Heart left ventricle (tissue), 16 donors: ENCODE results near the gene GUF1. TPM values are rescaled to one million over a fixed set of nuclear protein-coding genes. Genes with fewer than 3 reads are reported as not detected.

Experiments
- ATAC-seq, 4 donors: fragments of 200-7000 bp; cut with Tn5 transposase; one replicate each; pipeline ENCODE4 v1.9.1; 2020 to 2022; ENCODE audit warnings: moderate library complexity in 4 of 4, mild to moderate bottlenecking in 3 of 4, moderate number of reproducible peaks in 1 of 4
- DNase-seq, 5 donors: peaks; one replicate each; pipeline ENCODE4 v3.0.0-alpha.2; 2020
- H3K27ac ChIP-seq, 12 donors: fragments of 200-600 bp; sonication (generic) in 4 of 12; one replicate each; pipeline versions ENCODE4 v1.5.0 to v1.8.0; 2016 to 2022; ENCODE audit warnings: mild to moderate bottlenecking in 2 of 12
- H3K27me3 ChIP-seq, 9 donors: fragments of 200-600 bp; sonication (generic) in 2 of 9; one replicate each; pipeline versions ENCODE4 v1.5.1 to v1.8.0; 2016 to 2022; ENCODE audit warnings: mild to moderate bottlenecking in 3 of 9
- H3K36me3 ChIP-seq, 9 donors: fragments of 200-600 bp; sonication (generic) in 2 of 9; one replicate each; pipeline versions ENCODE4 v1.5.0 to v1.8.0; 2018 to 2022; ENCODE audit warnings: mild to moderate bottlenecking in 2 of 9
- H3K4me1 ChIP-seq, 12 donors: fragments of 200-600 bp; sonication (generic) in 4 of 12; one replicate each; pipeline versions ENCODE4 v1.5.0 to v1.8.0; 2016 to 2022; ENCODE audit warnings: mild to moderate bottlenecking in 3 of 12
- H3K4me3 ChIP-seq, 12 donors: fragments of 200-600 bp; sonication (generic) in 4 of 12; one replicate each; pipeline versions ENCODE4 v1.5.0 to v1.8.0; 2017 to 2022; ENCODE audit warnings: mild to moderate bottlenecking in 9 of 12, moderate library complexity in 4 of 12
- H3K9me3 ChIP-seq, 12 donors: fragments of 200-600 bp; sonication (generic) in 4 of 12; one replicate each; pipeline versions ENCODE4 v1.5.0 to v1.8.0; 2016 to 2022; ENCODE audit warnings: mild to moderate bottlenecking in 1 of 12
- POLR2A ChIP-seq, 2 donors: fragments of 450-650 bp; IDR thresholded peaks; one replicate each; pipeline ENCODE4 v1.6.1; 2017; ENCODE audit warnings: antibody characterized with exemption in 2 of 2, mild to moderate bottlenecking in 2 of 2, moderate library complexity in 2 of 2
- WGBS, 4 donors: extraction: QIAGEN DNeasy Blood & Tissue Kit in 2 of 4; methylation state at CpG; one replicate each; pipeline versions ENCODE4 v1.1.5 to v1.1.7; 2013 to 2018; 5-methylcytosine and 5-hydroxymethylcytosine counted together
- intact Hi-C, 10 donors: fragments of 100-400 bp; cut with DNase I; formaldehyde crosslinking; loops; one replicate each; pipeline versions ENCODE4 v1.11.1 to v1.14.2; 2022
- polyA plus RNA-seq, 2 donors: library from polyadenylated mRNA; stranded (reverse); fragments of 200-250 nt; gene quantifications; one replicate each; pipeline ENCODE4 v1.2.3, GENCODE V29; 2013
- total RNA-seq, 9 donors: library from RNA; depleted of rRNA in 2 of 9; stranded (reverse); fragments of >200 nt in 2 of 9; fragmentation: NEBNext Ultra II Directional in 3 of 9; extraction: Animal tissue kit (Norgen Biotek cat#: 25700) in 3 of 9; gene quantifications; one replicate each; pipeline versions ENCODE4 v1.1.0 to v1.2.4, GENCODE V29; 2016 to 2023
- TF ChIP-seq, protein P1 (sequence below), 12 donors: fragments of 200-600 bp; sonication (generic) in 4 of 12; IDR thresholded peaks; one replicate each; pipeline versions ENCODE4 v1.5.0 to v1.8.0; 2018 to 2022; ENCODE audit warnings: antibody characterized with exemption in 12 of 12, mild to moderate bottlenecking in 5 of 12
- donor health status: ischemic (EF 13 %, LVEDD 7.1; RV severe dilation, severe dysfunction).
- donor health status: healthy with polysubstance abuse.
- donor health status: DM: no; HTN: yes; CAD: no.
- donor health status: DM: no; HTN: no; CAD: no.
- donor health status: ischemic (EF 25% LVEDD 6.9; RV normal size, moderate dysfunction).
- donor health status: ischemic (EF 25% LVEDD 5.7; RV mildly dilated, moderate dysfunction).
- donor health status: healthy.
- donor health status: DM: yes; HTN: yes; CAD: no.
- donor health status: ischemic (EF 35%, LVEDD 5.7; RV mildly dilated, moderate dysfunction).
- donor health status: nonischemic (EF 11% LVEDD 7.7; RV severe dilation, severe dysfunction).
- donor health status: DM: yes; HTN: yes; CAD: no.
- donor health status: PGD.
- donor health status: ischemic (EF 29% LVEDD 5.4; RV normal size, mild dysfunction).
- donor health status: nonischemic (EF 23%, LVEDD 6.1; RV moderate dilation, normal function).

GUF1 gene
- total and polyA plus RNA-seq, 11 donors, result 13.9 to 25.9 (median 19.5) TPM

DNA sequence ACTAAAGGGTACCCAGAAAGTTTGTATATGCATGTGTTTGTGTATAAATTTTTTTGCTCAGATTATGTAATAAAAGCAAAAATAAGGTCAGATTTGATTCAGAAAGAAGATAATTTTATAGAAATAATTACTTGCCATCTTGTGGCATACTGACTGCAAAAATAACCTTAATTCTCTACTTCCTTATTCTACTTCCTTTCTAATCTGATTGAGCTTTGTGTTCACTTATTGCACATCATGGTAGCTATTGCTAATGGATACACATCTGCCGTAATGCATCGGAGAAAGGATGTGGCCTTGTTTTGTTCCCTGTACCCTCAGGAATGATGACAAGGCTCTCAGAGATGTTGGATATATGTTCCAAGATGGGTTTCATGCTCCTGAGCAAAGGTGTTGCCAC lies 58.7 kb downstream of the GUF1 start:
- DNase-seq, result no peak
- 73 to 91% (median 80%) methylated on average over 2 of the region's 2 CpGs for WGBS, 4 donors
- TF ChIP-seq, protein P1, sequence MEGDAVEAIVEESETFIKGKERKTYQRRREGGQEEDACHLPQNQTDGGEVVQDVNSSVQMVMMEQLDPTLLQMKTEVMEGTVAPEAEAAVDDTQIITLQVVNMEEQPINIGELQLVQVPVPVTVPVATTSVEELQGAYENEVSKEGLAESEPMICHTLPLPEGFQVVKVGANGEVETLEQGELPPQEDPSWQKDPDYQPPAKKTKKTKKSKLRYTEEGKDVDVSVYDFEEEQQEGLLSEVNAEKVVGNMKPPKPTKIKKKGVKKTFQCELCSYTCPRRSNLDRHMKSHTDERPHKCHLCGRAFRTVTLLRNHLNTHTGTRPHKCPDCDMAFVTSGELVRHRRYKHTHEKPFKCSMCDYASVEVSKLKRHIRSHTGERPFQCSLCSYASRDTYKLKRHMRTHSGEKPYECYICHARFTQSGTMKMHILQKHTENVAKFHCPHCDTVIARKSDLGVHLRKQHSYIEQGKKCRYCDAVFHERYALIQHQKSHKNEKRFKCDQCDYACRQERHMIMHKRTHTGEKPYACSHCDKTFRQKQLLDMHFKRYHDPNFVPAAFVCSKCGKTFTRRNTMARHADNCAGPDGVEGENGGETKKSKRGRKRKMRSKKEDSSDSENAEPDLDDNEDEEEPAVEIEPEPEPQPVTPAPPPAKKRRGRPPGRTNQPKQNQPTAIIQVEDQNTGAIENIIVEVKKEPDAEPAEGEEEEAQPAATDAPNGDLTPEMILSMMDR (IDR thresholded peaks at IDR 0.05), result no peak
- no peak for TF ChIP-seq POLR2A (IDR thresholded peaks at IDR 0.05)
- no peaks in the 10 kb centered on the region for H3K27me3 ChIP-seq
- no peaks in the 10 kb centered on the region for H3K36me3 ChIP-seq
- H3K4me1 ChIP-seq, result no peaks in the 10 kb centered on the region
- intact Hi-C loops, result no loop called here
- ATAC-seq, result no peak
- no peaks in the 10 kb centered on the region for H3K9me3 ChIP-seq
- H3K27ac ChIP-seq, result no peak overlapping the region
- H3K4me3 ChIP-seq, result no peak overlapping the region

DNA sequence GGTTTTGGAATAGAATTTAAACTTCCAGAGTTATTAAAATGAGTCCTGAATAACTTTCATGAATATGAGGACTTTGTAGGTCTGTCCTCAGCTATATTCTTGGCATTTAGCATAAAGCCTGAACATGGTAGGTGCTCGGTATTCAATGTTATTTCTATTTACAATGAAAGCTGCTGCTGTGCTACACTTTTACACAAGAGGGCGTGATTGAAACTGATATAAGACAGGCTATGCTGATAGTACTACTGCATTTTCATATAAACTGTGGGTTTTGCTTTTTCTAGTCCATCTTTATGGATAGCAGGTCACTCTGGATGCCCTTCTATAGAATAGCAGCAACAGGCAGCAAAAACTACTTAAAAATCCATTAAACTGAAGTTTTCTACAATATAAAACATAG lies 60.4 kb downstream of the GUF1 start:
- Histone ChIP-seq H3K4me1 (no peaks in the 10 kb centered on the region), H3K36me3 (no peaks in the 10 kb centered on the region), H3K4me3 (no peak overlapping the region), H3K9me3 (no peaks in the 10 kb centered on the region), H3K27ac (no peak overlapping the region), H3K27me3 (no peaks in the 10 kb centered on the region)
- DNase-seq, result no peak
- no peak for ATAC-seq
- TF ChIP-seq, protein P1 (IDR thresholded peaks at IDR 0.05), result peak in 2 of 12 donors; percentile 17 to 57
- TF ChIP-seq POLR2A (IDR thresholded peaks at IDR 0.05), result no peak
- WGBS, 4 donors, result 17 to 64% (median 47%) methylated on average over 2 of the region's 2 CpGs
- intact Hi-C loops, result no loop called here

DNA sequence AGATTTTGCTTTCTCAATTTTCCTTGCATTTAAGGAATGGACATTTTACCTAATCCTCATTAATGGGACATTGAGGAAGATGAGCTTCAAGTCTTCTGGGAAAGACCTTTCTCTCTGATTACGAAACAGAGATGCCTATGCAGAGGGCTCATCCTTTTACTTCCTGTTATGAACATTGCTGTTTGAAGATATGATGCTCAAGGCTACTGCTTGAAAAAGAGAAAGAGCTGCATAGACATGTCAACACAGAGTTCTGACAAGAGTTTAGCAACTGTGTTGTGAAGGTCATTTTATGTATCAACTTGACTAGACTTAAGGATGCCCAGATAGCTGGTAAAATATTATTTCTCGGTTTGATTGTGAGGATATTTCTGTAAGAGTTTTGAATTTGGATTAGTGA lies 62.0 kb downstream of the GUF1 start:
- H3K4me3 ChIP-seq, result no peak overlapping the region
- no peak for TF ChIP-seq POLR2A (IDR thresholded peaks at IDR 0.05)
- TF ChIP-seq, protein P1 (IDR thresholded peaks at IDR 0.05), result no peak
- 73 to 82% (median 82%) methylated on average over 2 of the region's 2 CpGs for WGBS, 4 donors
- no peaks in the 10 kb centered on the region for H3K27me3 ChIP-seq
- H3K27ac ChIP-seq, result no peak overlapping the region
- DNase-seq (no peak), ATAC-seq (no peak)
- no peaks in the 10 kb centered on the region for H3K36me3 ChIP-seq
- intact Hi-C loops, result no loop called here
- H3K9me3 ChIP-seq, result peaks cover 0 to 4% (median 0%) of the 10 kb centered on the region in 12 donors
- H3K4me1 ChIP-seq, result no peaks in the 10 kb centered on the region

Other genes with a start within 250 kb of the GUF1 start
- 1 to 10 TPM in 1 of 9 donors, under 1 TPM in 2, not detected in 6; 0.15 to 2.9 (median 0.17) TPM for gene KCTD8, start 229.6 kb upstream of the GUF1 start, total RNA-seq
- not detected for gene KCTD8, start 229.6 kb upstream of the GUF1 start, polyA plus RNA-seq
- gene YIPF7, start 26.8 kb upstream of the GUF1 start, total RNA-seq, result 1 to 10 TPM in 6 of 9 donors, under 1 TPM in 2, not detected in 1; 0.79 to 1.6 (median 1.3) TPM
- under 1 TPM; 0.36 to 0.69 TPM for gene YIPF7, start 26.8 kb upstream of the GUF1 start, polyA plus RNA-seq
- 10 to 100 TPM in 7 of 9 donors, 1 to 10 TPM in 2; 8.7 to 20.0 (median 12.5) TPM for gene GNPDA2, start 48.1 kb downstream of the GUF1 start, total RNA-seq
- gene GNPDA2, start 48.1 kb downstream of the GUF1 start, polyA plus RNA-seq, result 10 to 100 TPM in 1 of 2 donors, 1 to 10 TPM in 1; 8.6 to 15.1 TPM